NK-92 treated with Interleukin-12 subunit alpha and Interleukin-12 subunit beta, amount 100 ng/mL, for 24 hours (cell line): ENCODE data around the gene MERTK.
"Not testable (repeated sequence)": the region's sequence is repeated elsewhere in the genome, so short reads cannot be mapped to it uniquely, and the experiment has no call there.

ENCODE experiments used
- DNase-seq: peaks from one replicate; lab custom pipeline; 2025; lab: John Stamatoyannopoulos, UW

The MERTK gene

GRCh38 chr2:112047537-112048235, 149.3 kb downstream of the MERTK start:
- DNase-seq = no peak

- DNase-seq = no peak
These were observed 149.8 kb downstream of the MERTK start for GRCh38 chr2:112048236-112048592.

GRCh38 chr2:112048887-112049286, 150.5 kb downstream of the MERTK start:
- DNase-seq = no peak

- no peak for DNase-seq
These were observed 151.9 kb downstream of the MERTK start for GRCh38 chr2:112050316-112050715.

- peak; percentile 93 for DNase-seq
These were observed 155.8 kb downstream of the MERTK start for GRCh38 chr2:112053917-112054846.

- DNase-seq = peak; percentile 98
These were observed 156.7 kb downstream of the MERTK start, which contains the start of gene TMEM87B for GRCh38 chr2:112054847-112055729. Gene TMEM87B, plus strand, starts transcription at chr2:112055269. Its CDS starts 323 bp downstream, at chr2:112055592.

GRCh38 chr2:112055730-112056625, 157.6 kb downstream of the MERTK start:
- DNase-seq = peak; percentile 21

- DNase-seq = no peak
These were observed 158.2 kb downstream of the MERTK start for GRCh38 chr2:112056626-112056987.

GRCh38 chr2:112059671-112060070, 161.3 kb downstream of the MERTK start:
- no peak for DNase-seq

- DNase-seq = no peak
These were observed 162.9 kb downstream of the MERTK start for GRCh38 chr2:112061299-112061698.

- DNase-seq = no peak
These were observed 163.4 kb downstream of the MERTK start for GRCh38 chr2:112061840-112062239.

GRCh38 chr2:112062894-112063293, 164.5 kb downstream of the MERTK start:
- no peak for DNase-seq

- no peak for DNase-seq
These were observed 167.1 kb downstream of the MERTK start for GRCh38 chr2:112065486-112065885.

- DNase-seq = no peak
These were observed 167.6 kb downstream of the MERTK start for GRCh38 chr2:112065966-112066365.

GRCh38 chr2:112069794-112070193, 171.4 kb downstream of the MERTK start:
- DNase-seq = not testable (repeated sequence)

GRCh38 chr2:112073875-112074274, 175.5 kb downstream of the MERTK start:
- no peak for DNase-seq

GRCh38 chr2:112074506-112074905, 176.1 kb downstream of the MERTK start:
- no peak for DNase-seq

GRCh38 chr2:112075490-112076260, 177.3 kb downstream of the MERTK start:
- DNase-seq = no peak

GRCh38 chr2:112077814-112078213, 179.4 kb downstream of the MERTK start:
- DNase-seq = no peak
